Measurements from ENCODE around the gene NEMP1. TPM values are rescaled to one million over a fixed set of nuclear protein-coding genes. Genes with fewer than 3 reads are reported as not detected.

Gene NEMP1
- total and polyA plus RNA-seq, 2 of the 13 experiments (the other 11 are each of a cell fraction or from before 2014, with no cell fraction given): 11.4 to 12.9 TPM

GRCh38 chr12:57127726-57128518 lies 49.3 kb upstream of the NEMP1 start, which contains the start of gene LRP1 (continued):
- TF ChIP-seq MTA3 (CRISPR knock-in tag; IDR thresholded peaks at IDR 0.05): no peak
- TF ChIP-seq ZNF816 (CRISPR knock-in tag; IDR thresholded peaks at IDR 0.05; ENCODE audit: borderline replicate concordance): 0 out of 2 replicates have a peak, but pooled peaks have one; percentile 51
- TF ChIP-seq ZNF331 (CRISPR knock-in tag; IDR thresholded peaks at IDR 0.05): 0 out of 2 replicates have a peak, but pooled peaks have one; percentile 35
- TF ChIP-seq, protein P1, sequence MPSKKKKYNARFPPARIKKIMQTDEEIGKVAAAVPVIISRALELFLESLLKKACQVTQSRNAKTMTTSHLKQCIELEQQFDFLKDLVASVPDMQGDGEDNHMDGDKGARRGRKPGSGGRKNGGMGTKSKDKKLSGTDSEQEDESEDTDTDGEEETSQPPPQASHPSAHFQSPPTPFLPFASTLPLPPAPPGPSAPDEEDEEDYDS (CRISPR knock-in tag; IDR thresholded peaks at IDR 0.05): no peak
- TF ChIP-seq ZNF644 (CRISPR knock-in tag; IDR thresholded peaks at IDR 0.05; ENCODE audit: low read depth): no peak
- TF ChIP-seq SP5 (CRISPR knock-in tag; IDR thresholded peaks at IDR 0.05; ENCODE audit: borderline replicate concordance, low read depth): peak; percentile 25; the same call in 1 of the 2 replicates
- TF ChIP-seq ZNF274 (CRISPR knock-in tag; IDR thresholded peaks at IDR 0.05): no peak
- no peak for TF ChIP-seq ZNF570 (CRISPR knock-in tag; IDR thresholded peaks at IDR 0.05; ENCODE audit: borderline replicate concordance)
- peak; percentile 85; the same call in 1 of the 2 replicates for TF ChIP-seq SSRP1 (CRISPR knock-in tag; IDR thresholded peaks at IDR 0.05)
- TF ChIP-seq MYNN (CRISPR knock-in tag; IDR thresholded peaks at IDR 0.05; ENCODE audit: low read depth): no peak
- 0 out of 2 replicates have a peak, but pooled peaks have one; percentile 1 for TF ChIP-seq GATAD1 (CRISPR knock-in tag; IDR thresholded peaks at IDR 0.05)
- TF ChIP-seq MAF1 (CRISPR knock-in tag; IDR thresholded peaks at IDR 0.05; ENCODE audit: borderline replicate concordance): no peak
- TF ChIP-seq ZNF530 (CRISPR knock-in tag; IDR thresholded peaks at IDR 0.05; ENCODE audit: low read depth): no peak
- TF ChIP-seq TRIM22 (IDR thresholded peaks at IDR 0.05): no peak
- no peak for TF ChIP-seq ZNF263 (CRISPR knock-in tag; IDR thresholded peaks at IDR 0.05)
- peak; percentile 60; the same call in 1 of the 2 replicates for TF ChIP-seq KDM2A (CRISPR knock-in tag; IDR thresholded peaks at IDR 0.05; ENCODE audit: borderline replicate concordance, low read depth)
- TF ChIP-seq MAFK (conservative IDR thresholded peaks at IDR 0.05 in 1 of 2, IDR thresholded peaks at IDR 0.05 in 1 of 2; ENCODE audit: low read length in 2 of 2): no peak
- peak; percentile 57 for TF ChIP-seq MXD1 (CRISPR knock-in tag; IDR thresholded peaks at IDR 0.05)
- TF ChIP-seq MXD4 (CRISPR knock-in tag; IDR thresholded peaks at IDR 0.05): 0 out of 2 replicates have a peak, but pooled peaks have one; percentile 19
- TF ChIP-seq ZNF720 (CRISPR knock-in tag; IDR thresholded peaks at IDR 0.05): no peak
- no peak; the same call in 1 of the 2 replicates for TF ChIP-seq HOMEZ (CRISPR knock-in tag; IDR thresholded peaks at IDR 0.05; ENCODE audit: low read depth)
- TF ChIP-seq HNF4A (CRISPR knock-in tag; IDR thresholded peaks at IDR 0.05): no peak
- no peak for TF ChIP-seq ZNF546 (CRISPR knock-in tag; conservative IDR thresholded peaks at IDR 0.05)
- no peak for TF ChIP-seq CHCHD3 (CRISPR knock-in tag; IDR thresholded peaks at IDR 0.05)
- TF ChIP-seq ZNF777 (CRISPR knock-in tag; IDR thresholded peaks at IDR 0.05): no peak
- peak; percentile 23; the same call in 1 of the 2 replicates for TF ChIP-seq KMT2B (CRISPR knock-in tag; IDR thresholded peaks at IDR 0.05)
- TF ChIP-seq ZNF678 (CRISPR knock-in tag; IDR thresholded peaks at IDR 0.05): no peak; the same call in 1 of the 2 replicates
- TF ChIP-seq ZNF292 (CRISPR knock-in tag; IDR thresholded peaks at IDR 0.05; ENCODE audit: borderline replicate concordance, low read depth): no peak
- TF ChIP-seq NRL (CRISPR knock-in tag; IDR thresholded peaks at IDR 0.05; ENCODE audit: borderline replicate concordance): peak; percentile 69; the same call in 1 of the 2 replicates

Measured in HepG2 (cell line).